Activated CD4-positive, alpha-beta T cell treated with anti-CD3 and anti-CD28 coated beads, Interleukin-2, amount 50 U/mL, for 1 hour (primary cell): ENCODE data around the gene CACNA1G.

Source experiments
- DNase-seq: peaks from one replicate; pipeline ENCODE4 v3.0.0-alpha.2; 2020

CACNA1G gene

DNA sequence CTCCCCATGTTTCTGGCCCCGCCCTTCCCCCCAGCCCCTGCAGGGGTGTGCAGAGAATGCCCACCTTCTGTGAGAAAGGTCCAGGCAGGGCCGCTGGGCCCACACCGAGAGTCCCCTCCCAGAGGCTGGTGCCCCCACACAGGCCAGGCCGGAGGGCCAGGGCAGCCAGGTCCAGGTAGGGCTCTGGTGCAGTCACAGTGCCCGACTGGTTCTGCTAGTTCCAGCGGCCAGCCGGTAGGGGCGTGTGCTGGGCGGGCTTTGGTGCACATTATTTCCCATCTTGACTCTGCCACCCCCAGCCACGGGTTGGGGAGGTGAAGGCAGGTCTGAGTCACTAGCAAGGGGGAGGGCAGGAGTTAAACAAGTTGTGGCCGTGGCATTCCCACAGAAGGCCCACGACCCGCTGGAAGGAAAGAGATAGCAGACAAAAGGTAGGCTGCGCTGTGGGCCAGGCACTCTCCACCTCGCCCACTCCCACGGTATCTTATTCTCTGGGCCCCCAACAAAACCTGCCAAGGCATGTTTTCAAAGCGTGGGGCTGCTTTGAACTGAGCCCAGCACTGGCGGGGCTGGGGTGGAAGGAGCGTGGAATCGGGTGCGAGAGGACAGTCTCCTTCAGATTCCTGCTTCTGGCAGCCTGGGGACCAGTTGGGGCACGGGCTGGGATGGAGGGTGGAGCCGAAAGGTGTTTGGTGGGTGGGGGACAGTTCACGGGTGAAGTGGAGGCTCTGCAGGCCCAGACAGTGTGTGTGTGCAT, 26.1 kb upstream of the CACNA1G start:
- DNase-seq: no peak

GRCh38 chr17:50534979-50535326, 25.6 kb upstream of the CACNA1G start:
- no peak for DNase-seq

DNA sequence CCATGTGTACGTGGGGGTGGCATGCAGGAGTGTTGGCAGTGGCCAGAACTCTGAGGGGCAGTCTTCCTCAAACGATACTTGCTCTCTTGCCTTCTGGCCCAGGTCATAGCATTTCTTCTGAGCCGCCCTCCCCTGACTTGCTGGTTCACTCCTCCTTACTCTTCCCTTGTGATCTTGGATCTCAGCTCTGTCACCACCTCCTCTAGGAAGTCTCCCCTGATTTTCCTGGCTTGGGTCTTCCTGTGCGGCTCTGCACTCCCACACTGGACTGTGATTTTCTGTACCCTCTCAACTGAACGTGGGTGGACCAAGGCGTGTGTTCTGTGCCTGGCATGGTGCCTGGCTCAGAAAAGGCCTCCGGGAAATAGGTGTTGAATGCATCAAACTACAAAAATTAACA, 25.1 kb upstream of the CACNA1G start:
- no peak for DNase-seq

DNA sequence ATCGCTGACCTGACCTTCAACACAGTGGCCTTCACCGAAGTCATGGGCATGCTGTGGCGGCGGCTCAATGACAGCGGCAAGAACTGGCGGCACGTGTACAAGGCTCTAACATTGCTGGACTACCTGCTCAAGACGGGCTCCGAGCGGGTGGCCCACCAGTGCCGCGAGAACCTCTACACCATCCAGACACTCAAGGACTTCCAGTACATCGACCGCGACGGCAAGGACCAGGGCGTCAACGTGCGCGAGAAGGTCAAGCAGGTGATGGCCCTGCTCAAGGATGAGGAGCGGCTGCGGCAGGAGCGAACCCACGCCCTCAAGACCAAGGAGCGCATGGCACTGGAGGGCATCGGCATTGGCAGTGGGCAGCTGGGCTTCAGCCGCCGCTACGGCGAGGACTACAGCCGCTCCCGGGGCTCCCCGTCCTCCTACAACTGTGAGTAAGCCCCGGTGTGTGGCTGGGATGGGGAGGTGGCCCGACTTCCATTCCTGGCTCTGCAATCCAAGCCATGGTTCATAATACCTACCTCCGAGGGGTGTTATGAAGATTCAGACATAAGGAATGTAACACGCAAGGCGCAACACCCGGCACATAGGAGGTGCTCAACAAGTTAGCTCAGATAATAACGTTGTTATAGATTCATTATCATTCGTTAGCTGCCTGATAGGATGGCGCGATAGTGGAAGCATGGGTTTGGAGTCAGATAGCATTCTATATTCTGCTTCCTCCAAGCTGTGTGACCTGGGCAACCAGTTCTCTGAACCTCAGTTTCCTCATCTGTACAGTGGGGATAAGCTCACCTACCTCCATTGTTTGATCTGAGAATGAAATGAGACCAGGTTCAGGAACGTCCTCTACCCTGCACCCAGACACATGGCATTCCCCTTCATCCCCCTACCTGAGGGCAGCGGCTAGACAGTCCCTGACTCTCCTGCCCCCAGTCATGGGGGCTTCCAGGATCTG, 23.6 kb upstream of the CACNA1G start:
- DNase-seq: no peak

DNA sequence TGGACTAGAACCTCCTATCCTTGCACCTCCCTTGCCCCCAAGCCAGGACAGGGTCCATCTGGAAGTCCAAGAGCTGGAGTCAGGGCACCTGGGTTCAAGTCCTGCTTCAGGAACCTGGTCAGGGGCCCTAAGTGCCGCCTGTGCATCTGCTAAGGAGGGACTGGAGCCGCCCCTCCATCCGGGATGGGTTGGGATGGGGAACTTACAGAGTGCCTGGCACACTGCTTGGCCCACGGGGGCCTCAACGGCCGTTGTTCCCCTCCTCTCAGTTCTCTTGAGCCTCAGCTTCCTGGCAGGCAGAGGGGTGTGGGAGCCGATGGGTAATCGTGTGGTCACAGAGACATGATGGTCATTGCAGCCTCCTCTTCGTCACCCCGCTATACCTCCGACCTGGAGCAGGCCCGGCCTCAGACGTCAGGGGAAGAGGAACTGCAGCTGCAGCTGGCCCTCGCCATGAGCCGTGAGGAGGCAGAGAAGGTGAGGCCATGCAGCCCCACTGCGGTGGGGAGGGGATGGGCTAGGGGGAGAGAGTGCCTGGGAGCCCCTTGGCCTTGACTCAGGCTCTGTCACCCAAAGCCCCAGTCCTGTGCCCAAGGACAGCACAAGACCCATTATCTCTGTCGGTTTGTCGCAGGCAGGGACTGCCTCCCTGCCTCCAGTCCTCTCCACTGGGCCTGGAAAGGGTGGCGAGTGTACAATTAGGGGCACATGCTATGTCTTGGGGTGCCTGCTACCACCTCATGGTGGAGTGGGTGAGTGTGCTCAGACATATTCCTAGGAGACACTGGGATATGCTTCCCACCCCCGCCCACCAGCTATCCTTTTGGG, 22.6 kb upstream of the CACNA1G start:
- DNase-seq: no peak

DNA sequence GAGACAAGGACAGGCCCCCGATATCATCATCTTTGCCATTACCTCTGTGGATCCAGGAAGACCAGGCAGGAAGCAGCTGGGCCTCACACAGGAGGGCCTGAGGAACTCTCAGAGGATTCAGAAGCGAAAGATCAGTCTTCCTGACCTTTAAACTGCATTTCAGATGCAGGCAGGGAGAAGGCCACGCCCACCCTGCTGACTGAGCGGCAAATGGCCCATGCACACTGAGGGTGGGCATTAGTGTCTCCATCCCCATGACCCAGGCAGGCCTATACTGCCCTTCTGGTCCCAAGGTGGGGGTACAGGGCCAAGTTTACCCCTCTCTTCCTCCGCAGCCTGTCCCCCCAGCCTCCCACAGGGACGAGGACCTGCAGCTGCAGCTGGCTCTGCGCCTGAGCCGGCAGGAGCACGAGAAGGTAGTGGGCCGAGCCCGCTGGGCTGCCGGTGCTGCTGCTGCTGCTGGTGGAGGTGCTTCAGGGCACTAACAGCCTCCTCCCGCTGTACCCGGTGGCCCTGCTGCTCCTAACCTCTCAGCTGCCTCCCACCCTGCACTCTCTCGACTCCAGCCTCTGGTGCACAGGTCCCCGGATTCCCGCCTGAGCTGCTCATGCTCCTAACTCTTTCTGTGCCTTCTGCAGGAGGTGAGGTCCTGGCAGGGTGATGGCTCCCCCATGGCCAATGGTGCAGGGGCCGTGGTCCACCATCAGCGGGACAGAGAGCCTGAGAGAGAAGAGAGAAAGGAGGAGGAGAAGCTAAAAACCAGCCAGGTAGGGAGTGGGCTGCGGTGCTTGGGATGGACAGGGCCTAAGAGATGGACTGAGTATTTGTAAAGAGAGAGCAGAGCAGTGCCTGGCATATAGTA, 21.7 kb upstream of the CACNA1G start:
- DNase-seq: no peak

- no peak for DNase-seq
These were observed 20.6 kb upstream of the CACNA1G start for GRCh38 chr17:50539762-50540559.

GRCh38 chr17:50540560-50541401, 19.7 kb upstream of the CACNA1G start:
- no peak for DNase-seq

GRCh38 chr17:50541402-50541715, 19.2 kb upstream of the CACNA1G start:
- no peak for DNase-seq

DNA sequence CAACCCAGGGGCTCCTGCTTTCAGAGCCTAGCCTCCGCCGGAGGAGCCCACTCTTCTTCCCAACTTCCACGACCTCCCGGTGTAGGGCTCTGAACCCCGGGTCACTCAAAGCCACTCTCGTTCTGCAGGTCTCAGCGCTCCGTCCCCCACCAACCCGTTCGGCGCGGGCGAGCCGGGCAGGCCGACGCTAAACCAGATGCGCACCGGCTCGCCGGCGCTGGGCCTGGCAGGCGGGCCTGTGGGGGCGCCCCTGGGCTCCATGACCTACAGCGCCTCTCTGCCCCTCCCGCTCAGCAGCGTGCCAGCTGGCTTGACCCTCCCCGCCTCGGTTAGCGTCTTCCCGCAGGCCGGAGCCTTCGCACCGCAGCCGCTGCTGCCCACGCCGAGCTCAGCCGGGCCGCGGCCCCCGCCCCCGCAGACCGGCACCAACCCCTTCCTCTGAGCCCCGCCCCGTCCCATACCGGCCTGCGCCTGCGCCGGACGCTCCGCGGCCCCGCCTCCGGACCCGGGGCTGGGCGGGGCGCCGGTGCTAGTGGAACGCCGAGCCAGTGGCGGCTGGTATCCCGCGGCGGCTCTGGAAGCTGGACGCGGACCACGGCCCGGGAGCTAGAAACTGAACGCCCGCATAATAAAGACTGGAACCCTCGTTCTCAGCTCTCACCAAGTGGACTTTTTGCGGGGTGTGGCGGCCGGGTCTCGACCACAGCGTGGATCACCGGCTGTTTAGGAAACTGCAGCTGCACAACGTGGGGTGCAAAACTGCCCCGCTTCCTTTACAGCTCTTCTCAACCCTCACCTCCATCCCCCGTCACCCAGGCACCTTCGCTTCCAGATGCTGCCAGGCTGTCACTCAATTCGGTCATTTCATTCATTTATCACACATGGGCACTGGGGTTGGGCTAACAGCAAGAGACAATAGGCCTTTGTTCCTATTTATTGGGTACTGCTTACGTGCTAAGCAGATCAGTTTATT, 18.5 kb upstream of the CACNA1G start:
- peak; percentile 75 for DNase-seq

DNA sequence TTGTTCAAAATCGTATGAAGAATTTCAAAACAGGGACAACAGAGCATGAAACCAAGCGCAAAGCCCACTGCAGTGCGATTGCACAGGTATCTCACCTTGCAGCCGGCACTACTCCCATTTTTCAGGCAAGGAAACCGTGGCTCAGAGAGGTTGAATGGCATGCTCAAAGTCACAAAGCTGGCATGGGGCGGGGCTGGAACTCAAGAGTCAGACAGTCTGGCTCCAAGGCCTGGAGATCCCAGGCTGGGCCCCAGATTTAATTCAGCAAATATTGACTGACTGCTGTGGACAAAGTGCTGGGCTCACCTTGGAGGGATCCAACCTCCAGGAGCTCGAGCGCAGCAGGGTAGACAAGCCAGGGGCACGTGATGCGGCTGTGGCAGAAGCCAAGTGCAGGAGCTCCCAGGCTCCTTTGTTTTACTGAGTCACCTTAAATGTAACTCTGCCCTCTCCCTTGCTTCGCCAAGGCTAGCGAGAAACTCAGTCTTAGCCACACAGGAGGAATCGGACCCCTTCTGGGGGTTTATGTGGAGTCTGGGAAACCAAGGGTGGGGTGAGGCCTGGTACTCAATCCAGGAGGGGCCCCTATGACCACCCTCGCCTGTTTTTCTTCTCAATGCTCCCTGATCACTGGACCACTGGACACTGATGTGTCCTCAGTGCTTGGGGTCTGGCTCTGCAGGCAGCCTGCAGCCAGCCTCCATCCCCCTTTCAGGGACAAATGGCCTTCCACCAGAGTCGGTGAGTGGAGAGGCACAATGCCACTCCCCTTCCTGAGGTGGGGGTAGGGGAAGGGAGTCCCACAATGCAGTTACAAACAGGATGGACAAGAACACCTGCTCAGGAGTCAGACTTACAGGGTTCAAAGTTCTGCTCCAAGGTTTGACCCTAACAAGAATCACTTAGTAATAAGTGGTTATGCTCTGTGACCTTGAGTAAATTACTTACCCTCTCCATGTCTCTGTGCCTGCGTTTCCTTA, 17.4 kb upstream of the CACNA1G start:
- no peak for DNase-seq

GRCh38 chr17:50544516-50544915, 16.0 kb upstream of the CACNA1G start:
- no peak for DNase-seq

GRCh38 chr17:50545311-50545710, 15.2 kb upstream of the CACNA1G start:
- DNase-seq: no peak

DNA sequence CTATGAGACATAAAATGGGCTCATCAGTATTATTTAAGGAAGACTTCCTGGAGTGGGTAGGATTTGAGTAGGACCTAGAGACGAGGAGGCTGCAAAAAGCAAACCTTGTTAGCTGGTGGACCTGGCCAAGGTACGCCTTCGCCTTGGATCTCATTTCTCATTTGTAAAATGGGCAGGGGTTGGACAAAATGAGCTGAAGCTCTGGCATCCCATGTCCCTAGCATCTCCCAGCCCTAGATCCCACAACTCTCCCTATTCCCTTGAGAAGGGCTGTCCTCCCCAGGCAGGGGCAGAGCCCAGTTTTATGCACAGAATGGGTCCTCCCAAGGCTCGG, 13.8 kb upstream of the CACNA1G start:
- no peak for DNase-seq

- peak; percentile 80 for DNase-seq
These were observed 13.3 kb upstream of the CACNA1G start, which contains the start of gene SPATA20 for GRCh38 chr17:50547035-50547735. TSS of gene SPATA20 (plus strand) at chr17:50547174. CDS start at chr17:50547209, 35 bp downstream.

GRCh38 chr17:50547736-50548083, 12.8 kb upstream of the CACNA1G start:
- DNase-seq: no peak

GRCh38 chr17:50548831-50549230, 11.7 kb upstream of the CACNA1G start:
- no peak for DNase-seq
